AG10803 (cell line): Measurements from ENCODE around the gene ST6GALNAC6.
A peak's percentile ranks its signal among the peaks of the same experiment; 100 is the strongest.

Experiments
- DNase-seq: peaks from one replicate; pipeline ENCODE4 v3.0.0; 2010; ENCODE audit warnings: low read depth
- H3K4me3 ChIP-seq: 2 replicates; pipeline ENCODE4 v1.5.1; 2011; ENCODE audit warnings: mild to moderate bottlenecking, low read length, control low read depth
- TF ChIP-seq, protein P1 (sequence below): conservative IDR thresholded peaks from 2 replicates; pipeline ENCODE4 v1.5.1; 2011; ENCODE audit warnings: mild to moderate bottlenecking, low read length, control low read depth, inconsistent platforms

ST6GALNAC6 gene

GRCh38 chr9:127938298-127938690 lies 38.9 kb upstream of the ST6GALNAC6 start:
- no peak for DNase-seq
- TF ChIP-seq, protein P1, sequence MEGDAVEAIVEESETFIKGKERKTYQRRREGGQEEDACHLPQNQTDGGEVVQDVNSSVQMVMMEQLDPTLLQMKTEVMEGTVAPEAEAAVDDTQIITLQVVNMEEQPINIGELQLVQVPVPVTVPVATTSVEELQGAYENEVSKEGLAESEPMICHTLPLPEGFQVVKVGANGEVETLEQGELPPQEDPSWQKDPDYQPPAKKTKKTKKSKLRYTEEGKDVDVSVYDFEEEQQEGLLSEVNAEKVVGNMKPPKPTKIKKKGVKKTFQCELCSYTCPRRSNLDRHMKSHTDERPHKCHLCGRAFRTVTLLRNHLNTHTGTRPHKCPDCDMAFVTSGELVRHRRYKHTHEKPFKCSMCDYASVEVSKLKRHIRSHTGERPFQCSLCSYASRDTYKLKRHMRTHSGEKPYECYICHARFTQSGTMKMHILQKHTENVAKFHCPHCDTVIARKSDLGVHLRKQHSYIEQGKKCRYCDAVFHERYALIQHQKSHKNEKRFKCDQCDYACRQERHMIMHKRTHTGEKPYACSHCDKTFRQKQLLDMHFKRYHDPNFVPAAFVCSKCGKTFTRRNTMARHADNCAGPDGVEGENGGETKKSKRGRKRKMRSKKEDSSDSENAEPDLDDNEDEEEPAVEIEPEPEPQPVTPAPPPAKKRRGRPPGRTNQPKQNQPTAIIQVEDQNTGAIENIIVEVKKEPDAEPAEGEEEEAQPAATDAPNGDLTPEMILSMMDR, result no peak
- peak overlapping the region; percentile 93 for H3K4me3 ChIP-seq

- DNase-seq, result peak; percentile 80
- TF ChIP-seq, protein P1, result no peak
- peak within 1 kb of the TSS; percentile 93 for H3K4me3 ChIP-seq
Measured at GRCh38 chr9:127937388-127938297, 38.2 kb upstream of the ST6GALNAC6 start, which contains the start of gene DPM2. Gene DPM2 (minus strand): TSS chr9:127937854. CDS start chr9:127937820, 34 bp downstream.

DNA sequence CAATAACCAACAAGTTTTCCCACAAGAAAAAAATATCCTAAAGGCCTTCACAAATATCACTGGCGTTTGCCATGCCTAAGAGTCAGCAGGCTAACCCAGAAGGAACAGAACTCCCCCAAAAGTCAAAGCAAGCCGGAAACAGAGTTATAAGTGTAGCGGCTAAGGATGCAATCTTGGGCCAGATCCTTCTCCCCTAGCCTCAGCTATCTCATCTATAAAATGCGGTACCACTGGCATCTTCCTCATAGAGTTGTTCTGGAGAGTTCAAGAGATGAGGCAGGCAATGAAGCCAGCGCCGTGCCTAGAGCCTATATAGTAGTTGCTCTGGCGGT lies 37.6 kb upstream of the ST6GALNAC6 start:
- peak overlapping the region; percentile 93 for H3K4me3 ChIP-seq
- DNase-seq, result no peak
- TF ChIP-seq, protein P1, result no peak

DNA sequence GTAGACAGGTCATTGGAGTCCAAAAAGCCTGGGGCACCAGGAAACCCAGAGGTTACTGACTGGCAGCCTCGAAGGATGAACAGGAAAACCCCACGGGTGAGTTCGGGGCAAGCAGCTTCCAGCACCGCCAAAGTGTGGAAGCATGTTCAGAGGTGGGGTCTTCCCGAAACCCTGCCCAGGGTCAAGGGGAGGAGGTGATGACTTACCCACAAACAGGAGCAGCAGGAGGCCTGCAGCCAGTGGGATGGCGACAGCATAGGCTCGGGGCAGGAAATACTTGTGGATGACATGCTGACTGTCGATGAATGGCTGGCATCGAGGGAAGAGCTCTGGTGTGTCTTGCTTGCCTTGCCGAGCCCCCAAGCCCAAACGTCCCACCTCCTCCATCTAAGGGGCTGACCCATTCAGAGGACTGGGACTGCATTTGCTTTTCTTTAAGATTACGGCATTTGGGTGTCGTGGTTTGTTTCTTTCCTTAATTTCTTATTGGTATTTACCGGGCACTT lies 37.0 kb upstream of the ST6GALNAC6 start:
- H3K4me3 ChIP-seq, result peak overlapping the region; percentile 93
- no peak for DNase-seq
- TF ChIP-seq, protein P1, result no peak

DNA sequence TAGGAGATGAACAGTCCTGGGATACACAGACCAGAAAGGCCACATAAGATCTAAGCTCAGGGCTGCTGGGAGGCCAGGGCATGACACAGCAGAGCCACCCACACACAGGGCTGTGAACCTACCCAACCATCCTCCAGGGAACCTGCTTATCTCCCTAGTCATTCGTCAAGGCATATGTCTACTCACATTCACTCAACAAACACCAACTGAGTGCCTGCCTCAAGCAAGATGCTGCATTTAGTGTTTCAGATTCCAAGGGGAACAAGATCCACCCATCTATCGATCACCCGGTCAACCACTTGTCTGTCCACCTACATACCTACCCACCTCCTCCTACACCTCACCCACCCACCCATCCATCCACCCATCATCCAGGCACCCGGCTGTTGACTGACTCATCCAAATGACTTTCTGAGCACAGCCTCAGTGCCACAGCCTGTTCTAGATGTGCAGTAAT lies 36.4 kb upstream of the ST6GALNAC6 start:
- peak overlapping the region; percentile 9; the same call in 1 of the 2 replicates for H3K4me3 ChIP-seq
- TF ChIP-seq, protein P1, result no peak
- no peak for DNase-seq

DNA sequence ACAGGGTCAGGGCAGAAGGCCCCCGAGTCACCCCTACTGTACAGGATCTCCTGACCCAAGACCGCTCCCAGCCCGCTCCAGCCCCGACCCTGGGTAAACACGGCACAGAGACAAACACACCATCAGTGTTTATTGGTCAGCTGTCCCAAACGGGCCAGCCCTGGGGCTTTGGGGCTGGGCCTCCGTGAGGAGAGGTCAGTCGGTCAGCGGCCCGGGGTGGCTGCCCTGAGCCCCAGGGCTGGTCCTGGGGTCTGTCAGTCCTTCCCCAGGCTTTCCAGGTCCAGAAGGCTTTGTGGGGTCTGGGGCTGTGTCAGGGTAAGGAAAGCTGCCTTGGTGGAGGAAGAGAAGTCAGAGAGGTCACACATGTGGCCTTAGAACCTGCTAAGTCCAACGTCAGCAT lies 35.6 kb upstream of the ST6GALNAC6 start:
- H3K4me3 ChIP-seq, result no peak overlapping the region
- DNase-seq, result no peak
- TF ChIP-seq, protein P1, result no peak

GRCh38 chr9:127934248-127934647 lies 34.8 kb upstream of the ST6GALNAC6 start:
- no peak for DNase-seq
- TF ChIP-seq, protein P1, result no peak
- H3K4me3 ChIP-seq, result no peak overlapping the region
